A549 (cell line): ENCODE measurements around the gene NT5C3A.
"Not testable (repeated sequence)": the region's sequence is repeated elsewhere in the genome, so short reads cannot be mapped to it uniquely, and the experiment has no call there.

ENCODE experiments used
- CTCF ChIP-seq: fragments of >200 bp; sonication (Bioruptor Twin); formaldehyde crosslinking; IDR thresholded peaks from 3 replicates; pipeline ENCODE4 v1.5.1; 2016
- EHMT2 ChIP-seq: fragments of 200-600 bp; sonication (generic); IDR thresholded peaks from 2 replicates; pipeline ENCODE4 v1.6.1; 2016; ENCODE audit warnings: antibody characterized with exemption, low read depth, mild to moderate bottlenecking, moderate library complexity
- HOXA7 ChIP-seq: fragments of 250-450 bp; sonication (Bioruptor Pico); IDR thresholded peaks from 2 replicates; pipeline ENCODE4 v1.5.0; 2020; ENCODE audit warnings: mild to moderate bottlenecking, moderate library complexity
- MAFK ChIP-seq: fragments of 450-650 bp; IDR thresholded peaks from 2 replicates; pipeline ENCODE4 v1.6.1; 2014; ENCODE audit not compliant: partially characterized antibody
- MAX ChIP-seq: IDR thresholded peaks from 2 replicates; pipeline ENCODE4 v1.6.1; 2012
- POLR2A ChIP-seq: IDR thresholded peaks from 2 replicates; pipeline ENCODE4 v1.6.1; 2012; ENCODE audit warnings: mild to moderate bottlenecking, low read length
- RCOR1 ChIP-seq: fragments of 150-350 bp; IDR thresholded peaks from 2 replicates; pipeline ENCODE4 v1.6.1; 2014; ENCODE audit warnings: antibody characterized with exemption, low read length, low read depth
- REST ChIP-seq: fragments of 200-600 bp; sonication (generic); IDR thresholded peaks from 2 replicates; pipeline ENCODE4 v1.6.1; 2016; ENCODE audit warnings: antibody characterized with exemption, mild to moderate bottlenecking, moderate library complexity
- TP53 ChIP-seq: fragments of 250-450 bp; sonication (Bioruptor Pico); IDR thresholded peaks from 2 replicates; pipeline ENCODE4 v1.5.0; 2021; ENCODE audit warnings: mild to moderate bottlenecking, moderate library complexity

GRCh38 chr7:32971967-32972366, 90.6 kb downstream of the NT5C3A start:
- not testable (repeated sequence) for TF ChIP-seq POLR2A; TP53; MAFK; HOXA7 (CRISPR knock-in tag); REST; RCOR1; CTCF; MAX; EHMT2
